ENCODE results near the gene TMEM141. TPM values are rescaled to one million over a fixed set of nuclear protein-coding genes. Genes with fewer than 3 reads are reported as not detected.
A peak's percentile ranks its signal among the peaks of the same experiment; 100 is the strongest.

The TMEM141 gene
- total RNA-seq, 1 donor from 2014 or later: 10.9 TPM

DNA sequence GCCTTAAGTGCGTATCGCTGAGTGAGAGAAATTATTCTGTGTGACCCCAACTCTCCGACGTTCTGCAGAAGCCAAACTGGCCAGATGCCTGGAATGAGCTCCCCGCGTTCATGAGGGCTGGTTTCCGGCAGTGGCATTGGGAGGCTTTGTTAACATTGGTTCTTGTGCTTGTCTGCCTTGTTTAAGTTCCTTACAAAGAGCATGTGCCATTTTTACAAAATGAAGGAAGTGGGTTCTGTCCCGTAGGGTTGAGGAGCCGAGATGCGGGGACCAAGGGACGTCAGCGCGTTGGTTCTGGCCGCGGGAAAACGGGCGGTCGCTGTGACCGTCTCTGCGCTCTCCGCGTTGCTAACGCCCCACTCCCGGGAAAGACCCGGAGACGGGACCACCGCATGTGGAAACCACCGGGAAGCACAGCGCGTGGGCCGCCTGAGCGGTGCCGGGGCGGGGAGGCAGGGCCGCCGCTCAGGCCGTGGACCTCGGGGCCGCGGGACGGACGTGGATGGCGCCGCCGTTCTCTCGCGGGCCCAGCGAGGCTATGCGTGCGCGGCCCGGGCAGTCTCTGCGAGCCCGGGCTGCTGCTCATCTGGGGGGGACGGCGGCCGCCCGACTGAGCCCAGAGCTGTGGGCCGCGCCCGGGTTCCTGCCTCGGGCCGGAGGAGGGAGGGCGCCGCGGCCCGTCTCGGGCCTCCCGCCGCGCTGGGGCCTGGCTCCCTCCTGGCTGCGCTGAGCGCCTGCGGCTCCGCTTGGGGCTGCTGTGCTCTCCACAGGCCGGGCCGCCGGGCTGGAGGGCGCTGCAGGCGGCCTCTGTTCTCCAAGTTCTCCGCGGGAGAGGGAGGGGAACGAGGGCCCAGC lies 30.1 kb downstream of the TMEM141 start:
- peak overlapping the region; percentile 40 to 51 for H3K4me3 ChIP-seq
- intact Hi-C loops (cut with DNase I): no loop called here
- H3K4me1 ChIP-seq: peaks cover 0 to 8% of the 10 kb centered on the region in 2 donors
- no peaks in the 10 kb centered on the region for H3K27me3 ChIP-seq
- no peak for TF ChIP-seq CTCF (IDR thresholded peaks at IDR 0.05)
- H3K9me3 ChIP-seq: no peaks in the 10 kb centered on the region
- no peak for DNase-seq (ENCODE audit: low spot score in 2 of 2)
- peaks cover 23 to 32% of the 10 kb centered on the region in 2 donors for H3K36me3 ChIP-seq
- no peak overlapping the region for H3K27ac ChIP-seq

GRCh38 chr9:136821826-136822544 lies 30.8 kb downstream of the TMEM141 start:
- Histone ChIP-seq H3K27ac (no peak overlapping the region), H3K27me3 (no peaks in the 10 kb centered on the region), H3K9me3 (no peaks in the 10 kb centered on the region), H3K4me3 (peak overlapping the region in 1 of 2 donors; percentile 51), H3K36me3 (peaks cover 30 to 40% of the 10 kb centered on the region in 2 donors), H3K4me1 (peaks cover 0 to 8% of the 10 kb centered on the region in 2 donors)
- intact Hi-C loops (cut with DNase I): no loop called here
- DNase-seq (ENCODE audit: low spot score in 2 of 2): no peak
- TF ChIP-seq CTCF (IDR thresholded peaks at IDR 0.05): no peak

DNA sequence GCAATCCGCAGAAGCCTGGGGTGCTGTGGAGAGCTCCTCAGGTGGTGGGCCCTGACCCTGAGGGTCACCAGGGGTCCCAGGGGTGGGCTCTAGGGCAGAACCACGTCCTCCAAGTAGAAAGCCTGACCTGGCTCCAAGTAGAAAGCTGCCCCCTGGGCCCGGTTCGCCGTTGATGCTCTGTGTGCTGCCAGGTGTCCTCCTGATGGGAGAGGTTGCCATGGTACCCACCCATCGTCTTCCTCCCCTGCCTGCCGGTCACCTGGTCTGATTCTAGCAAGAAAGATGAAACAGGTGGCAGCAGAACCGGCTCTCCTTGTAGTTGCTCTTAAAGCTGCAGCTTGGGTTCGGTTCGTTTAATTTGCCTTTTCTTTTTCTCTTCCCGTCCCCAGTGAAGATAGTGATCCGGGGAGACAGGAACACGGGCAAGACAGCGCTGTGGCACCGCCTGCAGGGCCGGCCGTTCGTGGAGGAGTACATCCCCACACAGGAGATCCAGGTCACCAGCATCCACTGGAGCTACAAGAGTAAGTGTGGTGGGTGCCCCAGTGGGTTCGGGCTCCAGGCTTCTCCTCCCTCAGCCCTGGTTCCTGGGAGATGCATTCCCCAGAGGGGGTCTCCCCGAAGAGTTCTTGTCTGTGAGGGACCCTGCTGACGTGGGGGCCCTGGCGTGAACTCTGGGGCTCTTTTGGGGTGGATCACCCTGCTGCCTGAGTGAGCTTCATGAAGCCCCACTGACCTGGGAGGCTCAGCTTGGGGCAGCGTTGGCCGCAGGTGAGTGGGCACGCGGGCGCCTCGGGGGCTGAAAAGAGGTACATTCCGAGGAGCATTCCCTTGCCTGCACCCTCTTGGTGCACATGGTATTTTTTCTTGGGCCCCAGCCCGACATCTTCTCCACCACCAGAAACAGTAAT lies 32.2 kb downstream of the TMEM141 start:
- H3K27ac ChIP-seq: no peak overlapping the region
- no peaks in the 10 kb centered on the region for H3K27me3 ChIP-seq
- peaks cover 30 to 46% of the 10 kb centered on the region in 2 donors for H3K36me3 ChIP-seq
- no peak for DNase-seq (ENCODE audit: low spot score in 2 of 2)
- peaks cover 0 to 8% of the 10 kb centered on the region in 2 donors for H3K4me1 ChIP-seq
- H3K9me3 ChIP-seq: no peaks in the 10 kb centered on the region
- no peak overlapping the region for H3K4me3 ChIP-seq
- intact Hi-C loops (cut with DNase I): no loop called here
- no peak for TF ChIP-seq CTCF (IDR thresholded peaks at IDR 0.05)

- Histone ChIP-seq H3K27ac (no peak overlapping the region), H3K36me3 (peaks cover 43 to 55% of the 10 kb centered on the region in 2 donors), H3K4me1 (peaks cover 0 to 8% of the 10 kb centered on the region in 2 donors), H3K9me3 (no peaks in the 10 kb centered on the region), H3K27me3 (no peaks in the 10 kb centered on the region), H3K4me3 (no peak overlapping the region)
- intact Hi-C loops (cut with DNase I): no loop called here
- no peak for TF ChIP-seq CTCF (IDR thresholded peaks at IDR 0.05)
- DNase-seq (ENCODE audit: low spot score in 2 of 2): no peak
Observed at GRCh38 chr9:136824496-136825225, 33.5 kb downstream of the TMEM141 start.

Measured in ascending aorta (tissue), 2 donors.